OCI-LY3 (cell line): ENCODE results near the gene STX4.

Experiments used
- H2AFZ ChIP-seq: fragments of 200-600, 300-600 bp; shearing (Covaris generic); 2 replicates; pipeline ENCODE4 v1.6.0; 2014; ENCODE audit warnings: antibody characterized with exemption, low read depth, low read length
- H3K27ac ChIP-seq: fragments of 200-600, 300-600 bp; sonication (generic); 2 replicates; pipeline ENCODE4 v1.5.1; 2014; ENCODE audit warnings: mild to moderate bottlenecking, low read length, moderate library complexity, mixed read lengths
- H3K27me3 ChIP-seq: fragments of 200-600, 300-600 bp; sonication (generic); 2 replicates; pipeline ENCODE4 v1.6.1; 2014; ENCODE audit warnings: low read depth, low read length, mixed read lengths
- H3K36me3 ChIP-seq: fragments of 200-600, 300-600 bp; sonication (generic); replicated peaks from 2 replicates; pipeline ENCODE3; 2014; ENCODE audit warnings: low read depth, low read length, mixed read lengths
- H3K4me1 ChIP-seq: fragments of 300-600, 200-600 bp; sonication (generic); 2 replicates; pipeline ENCODE4 v1.6.1; 2014; ENCODE audit warnings: low read length, mixed read lengths
- H3K4me2 ChIP-seq: fragments of 200-600, 300-600 bp; sonication (generic); 2 replicates; pipeline ENCODE4 v1.6.1; 2014; ENCODE audit warnings: low read length, mixed read lengths
- H3K4me3 ChIP-seq: fragments of 300-600, 200-600 bp; sonication (generic); 2 replicates; pipeline ENCODE4 v1.5.1; 2014; ENCODE audit warnings: antibody characterized with exemption, mild to moderate bottlenecking, low read length, moderate library complexity
- H3K79me2 ChIP-seq: fragments of 300-600, 200-600 bp; shearing (Covaris generic); 2 replicates; pipeline ENCODE4 v1.6.1; 2014; ENCODE audit warnings: mild to moderate bottlenecking, low read length, mixed read lengths
- H3K9ac ChIP-seq: fragments of 300-600, 200-600 bp; shearing (Covaris generic); 2 replicates; pipeline ENCODE4 v1.6.0; 2014; ENCODE audit warnings: mild to moderate bottlenecking, low read length, moderate library complexity
- H3K9me3 ChIP-seq: fragments of 200-600, 300-600 bp; shearing (Covaris generic); 2 replicates; pipeline ENCODE4 v1.6.1; 2014; ENCODE audit warnings: low read length, mixed read lengths; ENCODE audit not compliant: insufficient read depth
- H4K20me1 ChIP-seq: fragments of 200-600, 300-600 bp; sonication (generic); 2 replicates; pipeline ENCODE4 v1.6.1; 2016; ENCODE audit warnings: low read length, mixed read lengths; ENCODE audit not compliant: insufficient read depth
- CTCF ChIP-seq: fragments of 200-600, 300-600 bp; sonication (generic); IDR thresholded peaks from 2 replicates; pipeline ENCODE4 v1.5.1; 2014; ENCODE audit warnings: antibody characterized with exemption, low read length, low read depth
- EZH2phosphoT487 ChIP-seq: fragments of 200-600 bp; shearing (Covaris generic); IDR thresholded peaks from 2 replicates; pipeline ENCODE4 v1.6.1; 2018; ENCODE audit warnings: antibody characterized with exemption, mixed run types, low read depth

Gene STX4

GRCh38 chr16:31073142-31073969, 40.0 kb downstream of the STX4 start:
- Histone ChIP-seq H3K4me2 (peak overlapping the region; percentile 98), H3K4me3 (peak overlapping the region; percentile 99), H4K20me1 (no peaks in the 10 kb centered on the region), H3K27ac (peak overlapping the region; percentile 83), H3K36me3 (peaks cover 12% of the 10 kb centered on the region), H2AFZ (peak overlapping the region; percentile 82), H3K4me1 (peaks cover 16% of the 10 kb centered on the region), H3K79me2 (peaks cover 71% of the 10 kb centered on the region), H3K27me3 (no peaks in the 10 kb centered on the region), H3K9ac (peak overlapping the region; percentile 96), H3K9me3 (no peaks in the 10 kb centered on the region)
- TF ChIP-seq CTCF (no peak), EZH2phosphoT487 (no peak)

GRCh38 chr16:31073970-31074813, 40.8 kb downstream of the STX4 start, which contains the start of the genes ZNF646 and ZNF668:
Gene ZNF646 (plus strand): TSS chr16:31074422. CDS start chr16:31076325, 1,903 bp downstream.
Gene ZNF668 (minus strand): TSS chr16:31074240. CDS start chr16:31064459, 9,781 bp downstream.
- Histone ChIP-seq H3K79me2 (peaks cover 65% of the 10 kb centered on the region), H2AFZ (peak within 1 kb of the TSS; percentile 82), H4K20me1 (0 out of 2 replicates have a peak, but pooled peaks cover 3% of the 10 kb centered on the region), H3K36me3 (peaks cover 17% of the 10 kb centered on the region), H3K9ac (peak within 1 kb of the TSS; percentile 96), H3K4me1 (peaks cover 16% of the 10 kb centered on the region), H3K4me3 (peak within 1 kb of the TSS; percentile 99), H3K4me2 (peak within 1 kb of the TSS; percentile 98), H3K27ac (peak within 1 kb of the TSS; percentile 83), H3K27me3 (no peaks in the 10 kb centered on the region), H3K9me3 (no peaks in the 10 kb centered on the region)
- no peak for TF ChIP-seq CTCF
- no peak for TF ChIP-seq EZH2phosphoT487

DNA sequence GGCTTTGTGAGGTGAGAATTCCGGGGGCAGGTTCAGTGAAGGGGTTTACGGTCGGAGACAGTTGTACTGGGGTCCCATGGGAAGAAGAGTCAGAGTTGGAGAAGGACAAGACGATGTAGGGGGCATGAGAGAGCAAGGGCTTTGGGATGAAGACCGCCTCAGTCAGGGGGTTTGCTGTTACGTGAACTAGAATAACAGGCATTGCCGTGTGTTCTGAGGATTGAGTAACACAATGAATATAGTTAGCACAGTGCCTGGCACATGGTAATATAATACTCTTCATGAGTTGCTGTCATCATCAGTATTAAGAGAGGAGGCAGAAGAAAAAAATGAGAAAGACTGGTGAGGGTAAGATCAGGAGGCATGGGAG, 41.4 kb downstream of the STX4 start:
- no peak for TF ChIP-seq EZH2phosphoT487
- no peak for TF ChIP-seq CTCF
- peaks cover 16% of the 10 kb centered on the region for H3K4me1 ChIP-seq
- peak overlapping the region; percentile 89 for H3K9ac ChIP-seq
- H3K9me3 ChIP-seq, result no peaks in the 10 kb centered on the region
- peak overlapping the region; percentile 81 for H3K4me2 ChIP-seq
- peaks cover 61% of the 10 kb centered on the region for H3K79me2 ChIP-seq
- H3K27me3 ChIP-seq, result no peaks in the 10 kb centered on the region
- H2AFZ ChIP-seq, result peak overlapping the region; percentile 37; the same call in 1 of the 2 replicates
- H3K4me3 ChIP-seq, result peak overlapping the region; percentile 99
- H4K20me1 ChIP-seq, result 0 out of 2 replicates have a peak, but pooled peaks cover 3% of the 10 kb centered on the region
- H3K27ac ChIP-seq, result peak overlapping the region; percentile 71
- H3K36me3 ChIP-seq, result peaks cover 18% of the 10 kb centered on the region
